GM20000 (cell line): ENCODE data around the gene TBXA2R.
A peak's percentile ranks its signal among the peaks of the same experiment; 100 is the strongest.

ENCODE experiments used
- DNase-seq: peaks from one replicate; pipeline ENCODE4 v3.0.0; 2012; ENCODE audit warnings: low spot score
- CTCF ChIP-seq: IDR thresholded peaks from 2 replicates; pipeline ENCODE4 v1.5.1; 2012; ENCODE audit warnings: mild to moderate bottlenecking, control low read depth; ENCODE audit errors: extremely low read depth, missing control alignments

TBXA2R gene

GRCh38 chr19:3580156-3580934 lies 26.3 kb downstream of the TBXA2R start:
- no peak for TF ChIP-seq CTCF
- no peak for DNase-seq

- TF ChIP-seq CTCF = no peak
- no peak for DNase-seq
Measured at GRCh38 chr19:3578390-3578789, 28.3 kb downstream of the TBXA2R start.

GRCh38 chr19:3577723-3578344 lies 28.8 kb downstream of the TBXA2R start:
- peak; percentile 14 for DNase-seq
- no peak for TF ChIP-seq CTCF

GRCh38 chr19:3576696-3577443 lies 29.8 kb downstream of the TBXA2R start:
- TF ChIP-seq CTCF = no peak
- peak; percentile 44 for DNase-seq

GRCh38 chr19:3575949-3576673 lies 30.6 kb downstream of the TBXA2R start:
- TF ChIP-seq CTCF = no peak
- peak; percentile 28 for DNase-seq

- DNase-seq = no peak
- peak; percentile 47 for TF ChIP-seq CTCF
Measured at GRCh38 chr19:3575260-3575741, 31.4 kb downstream of the TBXA2R start.
